PFSK-1 (cell line): ENCODE results near the gene TRIM39.

Experiments
- FOXP2 ChIP-seq: optimal IDR thresholded peaks from 2 replicates; pipeline ENCODE3; 2011; ENCODE audit warnings: borderline replicate concordance, control low read depth, inconsistent platforms; ENCODE audit not compliant: insufficient read depth; ENCODE audit errors: extremely low read length, extremely low read depth
- POLR2AphosphoS5 ChIP-seq: IDR thresholded peaks from 2 replicates; pipeline ENCODE4 v1.6.1; 2012; ENCODE audit warnings: low read depth, mild to moderate bottlenecking, control low read depth, low read length, moderate library complexity
- TAF1 ChIP-seq: IDR thresholded peaks from 2 replicates; pipeline ENCODE4 v1.6.1; 2012; ENCODE audit warnings: low read length, control low read depth, borderline replicate concordance; ENCODE audit not compliant: insufficient read depth
- TF ChIP-seq, protein P1 (sequence below), 2 experiments: IDR thresholded peaks; 2 replicates each; pipeline versions ENCODE4 v1.6.1 to v1.8.0; 2011 to 2012; ENCODE audit warnings: low read depth in 2 of 2, low read length in 2 of 2, control low read depth in 1 of 2, inconsistent platforms in 1 of 2, mild to moderate bottlenecking in 1 of 2, moderate library complexity in 1 of 2; ENCODE audit not compliant: insufficient read depth in 1 of 2

DNA sequence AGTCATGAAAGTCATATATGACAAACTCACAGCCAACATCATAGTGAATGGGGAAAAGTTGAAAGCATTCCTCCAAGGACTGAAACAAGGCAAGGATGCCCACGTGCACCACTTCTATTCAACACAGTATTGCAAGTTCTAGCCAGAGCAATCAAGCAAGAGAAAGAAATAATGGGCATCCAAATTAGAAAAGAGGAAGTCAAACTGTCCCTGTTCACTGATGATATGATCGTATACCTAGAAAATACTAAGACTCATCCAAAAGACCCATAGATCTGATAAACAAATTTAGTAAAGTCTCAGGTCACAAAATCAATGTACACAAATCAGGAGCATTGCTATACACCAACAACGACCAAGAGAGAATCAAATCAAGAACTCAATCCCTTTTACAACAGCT is 59.4 kb downstream of the TRIM39 start:
- TF ChIP-seq, protein P1, sequence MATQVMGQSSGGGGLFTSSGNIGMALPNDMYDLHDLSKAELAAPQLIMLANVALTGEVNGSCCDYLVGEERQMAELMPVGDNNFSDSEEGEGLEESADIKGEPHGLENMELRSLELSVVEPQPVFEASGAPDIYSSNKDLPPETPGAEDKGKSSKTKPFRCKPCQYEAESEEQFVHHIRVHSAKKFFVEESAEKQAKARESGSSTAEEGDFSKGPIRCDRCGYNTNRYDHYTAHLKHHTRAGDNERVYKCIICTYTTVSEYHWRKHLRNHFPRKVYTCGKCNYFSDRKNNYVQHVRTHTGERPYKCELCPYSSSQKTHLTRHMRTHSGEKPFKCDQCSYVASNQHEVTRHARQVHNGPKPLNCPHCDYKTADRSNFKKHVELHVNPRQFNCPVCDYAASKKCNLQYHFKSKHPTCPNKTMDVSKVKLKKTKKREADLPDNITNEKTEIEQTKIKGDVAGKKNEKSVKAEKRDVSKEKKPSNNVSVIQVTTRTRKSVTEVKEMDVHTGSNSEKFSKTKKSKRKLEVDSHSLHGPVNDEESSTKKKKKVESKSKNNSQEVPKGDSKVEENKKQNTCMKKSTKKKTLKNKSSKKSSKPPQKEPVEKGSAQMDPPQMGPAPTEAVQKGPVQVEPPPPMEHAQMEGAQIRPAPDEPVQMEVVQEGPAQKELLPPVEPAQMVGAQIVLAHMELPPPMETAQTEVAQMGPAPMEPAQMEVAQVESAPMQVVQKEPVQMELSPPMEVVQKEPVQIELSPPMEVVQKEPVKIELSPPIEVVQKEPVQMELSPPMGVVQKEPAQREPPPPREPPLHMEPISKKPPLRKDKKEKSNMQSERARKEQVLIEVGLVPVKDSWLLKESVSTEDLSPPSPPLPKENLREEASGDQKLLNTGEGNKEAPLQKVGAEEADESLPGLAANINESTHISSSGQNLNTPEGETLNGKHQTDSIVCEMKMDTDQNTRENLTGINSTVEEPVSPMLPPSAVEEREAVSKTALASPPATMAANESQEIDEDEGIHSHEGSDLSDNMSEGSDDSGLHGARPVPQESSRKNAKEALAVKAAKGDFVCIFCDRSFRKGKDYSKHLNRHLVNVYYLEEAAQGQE (IDR thresholded peaks at IDR 0.05; ENCODE audit: insufficient read depth in 1 of 2, low read depth in 2 of 2, low read length in 2 of 2), result no peak
- TF ChIP-seq POLR2AphosphoS5, result no peak
- TF ChIP-seq TAF1, result no peak
- no peak for TF ChIP-seq FOXP2
